ENCODE data around the gene TCP11L2.

The TCP11L2 gene

GRCh38 chr12:106342397-106343213 lies 40.1 kb downstream of the TCP11L2 start:
- Histone ChIP-seq H3K4me1 (ENCODE audit: low read length) (no peaks in the 10 kb centered on the region), H4K20me1 (ENCODE audit: insufficient read depth, low read length) (no peaks in the 10 kb centered on the region), H3K9me3 (ENCODE audit: insufficient read depth, low read length) (no peaks in the 10 kb centered on the region), H3K36me3 (replicated peaks; ENCODE audit: low read depth, low read length) (no peaks in the 10 kb centered on the region), H3K4me2 (ENCODE audit: low read length) (no peak overlapping the region), H3K79me2 (ENCODE audit: low read length) (no peaks in the 10 kb centered on the region), H3K27ac (ENCODE audit: low read length) (no peak overlapping the region), H3K9ac (ENCODE audit: low read length) (no peak overlapping the region), H2AFZ (ENCODE audit: low read depth, low read length) (no peak overlapping the region), H3K27me3 (ENCODE audit: low read depth, low read length) (peaks cover 2% of the 10 kb centered on the region; the same call in 1 of the 2 replicates), H3K4me3 (ENCODE audit: low read length) (no peak overlapping the region)
- TF ChIP-seq CTCF (IDR thresholded peaks at IDR 0.05; ENCODE audit: low read depth, low read length) = no peak
- no peak for TF ChIP-seq EZH2phosphoT487 (IDR thresholded peaks at IDR 0.05; ENCODE audit: low read depth)

- no peaks in the 10 kb centered on the region for H3K9me3 ChIP-seq (ENCODE audit: insufficient read depth, low read length)
- H3K4me1 ChIP-seq (ENCODE audit: low read length) = no peaks in the 10 kb centered on the region
- no peaks in the 10 kb centered on the region for H3K79me2 ChIP-seq (ENCODE audit: low read length)
- peaks cover 2% of the 10 kb centered on the region; the same call in 1 of the 2 replicates for H3K27me3 ChIP-seq (ENCODE audit: low read depth, low read length)
- H3K27ac ChIP-seq (ENCODE audit: low read length) = no peak overlapping the region
- H3K36me3 ChIP-seq (replicated peaks; ENCODE audit: low read depth, low read length) = no peaks in the 10 kb centered on the region
- TF ChIP-seq CTCF (IDR thresholded peaks at IDR 0.05; ENCODE audit: low read depth, low read length) (no peak), EZH2phosphoT487 (IDR thresholded peaks at IDR 0.05; ENCODE audit: low read depth) (no peak)
- H4K20me1 ChIP-seq (ENCODE audit: insufficient read depth, low read length) = no peaks in the 10 kb centered on the region
- no peak overlapping the region for H3K4me2 ChIP-seq (ENCODE audit: low read length)
- no peak overlapping the region for H3K9ac ChIP-seq (ENCODE audit: low read length)
- H2AFZ ChIP-seq (ENCODE audit: low read depth, low read length) = no peak overlapping the region
- no peak overlapping the region for H3K4me3 ChIP-seq (ENCODE audit: low read length)
Measured at GRCh38 chr12:106343214-106343528, 40.6 kb downstream of the TCP11L2 start.

- Histone ChIP-seq H3K4me1 (ENCODE audit: low read length) (no peaks in the 10 kb centered on the region), H2AFZ (ENCODE audit: low read depth, low read length) (no peak overlapping the region)
- TF ChIP-seq EZH2phosphoT487 (IDR thresholded peaks at IDR 0.05; ENCODE audit: low read depth) (no peak), CTCF (IDR thresholded peaks at IDR 0.05; ENCODE audit: low read depth, low read length) (no peak)
Measured at GRCh38 chr12:106344131-106344530, 41.6 kb downstream of the TCP11L2 start.

GRCh38 chr12:106345746-106346145 lies 43.2 kb downstream of the TCP11L2 start:
- no peaks in the 10 kb centered on the region for H3K9me3 ChIP-seq (ENCODE audit: insufficient read depth, low read length)
- H3K79me2 ChIP-seq (ENCODE audit: low read length) = no peaks in the 10 kb centered on the region
- no peaks in the 10 kb centered on the region for H3K36me3 ChIP-seq (replicated peaks; ENCODE audit: low read depth, low read length)
- H3K27ac ChIP-seq (ENCODE audit: low read length) = no peak overlapping the region
- no peak for TF ChIP-seq EZH2phosphoT487 (IDR thresholded peaks at IDR 0.05; ENCODE audit: low read depth)
- peak; percentile 28; the same call in 1 of the 2 replicates for TF ChIP-seq CTCF (IDR thresholded peaks at IDR 0.05; ENCODE audit: low read depth, low read length)
- no peaks in the 10 kb centered on the region for H4K20me1 ChIP-seq (ENCODE audit: insufficient read depth, low read length)
- no peak overlapping the region for H2AFZ ChIP-seq (ENCODE audit: low read depth, low read length)
- no peak overlapping the region for H3K4me2 ChIP-seq (ENCODE audit: low read length)
- no peak overlapping the region for H3K9ac ChIP-seq (ENCODE audit: low read length)
- H3K4me1 ChIP-seq (ENCODE audit: low read length) = no peaks in the 10 kb centered on the region
- H3K27me3 ChIP-seq (ENCODE audit: low read depth, low read length) = peaks cover 5% of the 10 kb centered on the region; the same call in 1 of the 2 replicates
- no peak overlapping the region for H3K4me3 ChIP-seq (ENCODE audit: low read length)

More at GRCh38 chr12:106344131-106344530, 41.6 kb downstream of the TCP11L2 start:
- Histone ChIP-seq H3K9ac (ENCODE audit: low read length) (no peak overlapping the region), H3K9me3 (ENCODE audit: insufficient read depth, low read length) (no peaks in the 10 kb centered on the region), H3K27me3 (ENCODE audit: low read depth, low read length) (0 out of 2 replicates have a peak, but pooled peaks cover 2% of the 10 kb centered on the region), H3K27ac (ENCODE audit: low read length) (no peak overlapping the region), H4K20me1 (ENCODE audit: insufficient read depth, low read length) (no peaks in the 10 kb centered on the region), H3K4me3 (ENCODE audit: low read length) (no peak overlapping the region), H3K4me2 (ENCODE audit: low read length) (no peak overlapping the region), H3K36me3 (replicated peaks; ENCODE audit: low read depth, low read length) (no peaks in the 10 kb centered on the region), H3K79me2 (ENCODE audit: low read length) (no peaks in the 10 kb centered on the region)
